SK-N-MC (cell line): Measurements from ENCODE around the gene FBXO10.

Experiments
- DNase-seq: peaks from one replicate; pipeline ENCODE4 v3.0.0-alpha.2; 2011; ENCODE audit warnings: low read depth, low spot score
- H3K27ac ChIP-seq: fragments of 200-600 bp; sonication (generic); 2 replicates; pipeline ENCODE4 v1.5.1; 2016; ENCODE audit warnings: mixed run types
- H3K36me3 ChIP-seq: fragments of 200-600 bp; sonication (generic); 2 replicates; pipeline ENCODE4 v1.6.1; 2017; ENCODE audit warnings: antibody characterized with exemption, low read length, mixed read lengths; ENCODE audit not compliant: insufficient read depth
- H3K4me3 ChIP-seq: fragments of 200-600 bp; sonication (generic); 2 replicates; pipeline ENCODE4 v1.5.1; 2016
- H3K9ac ChIP-seq: fragments of 200-600 bp; sonication (generic); 2 replicates; pipeline ENCODE4 v1.8.0; 2017; ENCODE audit warnings: mixed run types, mixed read lengths; ENCODE audit not compliant: insufficient read length
- H3K9me3 ChIP-seq: fragments of 200-600 bp; sonication (generic); 2 replicates; pipeline ENCODE4 v1.6.1; 2017; ENCODE audit warnings: low read depth, mild to moderate bottlenecking, antibody characterized with exemption, low read length, moderate library complexity, mixed read lengths
- EZH2 ChIP-seq: fragments of 200-600 bp; sonication (generic); IDR thresholded peaks from one replicate; pipeline ENCODE4 v1.6.1; 2017; ENCODE audit warnings: antibody characterized with exemption
- FOXP2 ChIP-seq: optimal IDR thresholded peaks from 2 replicates; pipeline ENCODE3; 2011; ENCODE audit warnings: mild to moderate bottlenecking, moderate library complexity; ENCODE audit not compliant: insufficient read depth; ENCODE audit errors: extremely low read length, control extremely low read depth
- POLR2AphosphoS5 ChIP-seq: IDR thresholded peaks from 2 replicates; pipeline ENCODE4 v1.6.1; 2012; ENCODE audit warnings: mild to moderate bottlenecking, low read depth, low read length, borderline replicate concordance

Gene FBXO10

DNA sequence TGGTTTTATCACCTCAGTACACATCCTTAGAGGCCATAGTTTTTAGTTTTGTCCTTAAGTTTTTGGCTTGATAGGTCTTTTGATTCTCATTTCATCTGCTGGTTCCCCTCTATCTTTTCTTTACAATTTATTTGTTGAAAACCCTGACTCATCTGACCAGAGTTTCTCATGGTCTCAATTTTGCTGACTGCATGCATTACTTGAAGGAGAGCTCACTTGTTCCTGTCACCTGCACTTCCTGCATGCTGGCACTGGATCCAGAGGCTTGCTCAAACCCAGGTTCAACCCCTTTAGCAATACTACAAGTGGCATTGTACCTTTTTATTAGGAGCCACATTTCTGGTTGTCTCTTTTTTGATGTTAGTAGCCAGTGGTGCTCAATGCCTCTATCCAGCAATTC, 26.7 kb downstream of the FBXO10 start:
- Histone ChIP-seq H3K27ac (0 out of 2 replicates have a peak overlapping the region, but pooled peaks have one; percentile 19), H3K9me3 (no peaks in the 10 kb centered on the region), H3K4me3 (no peak overlapping the region), H3K9ac (no peak overlapping the region), H3K36me3 (no peaks in the 10 kb centered on the region; the same call in 1 of the 2 replicates)
- DNase-seq, result no peak
- no peak for TF ChIP-seq EZH2
- no peak for TF ChIP-seq FOXP2
- no peak for TF ChIP-seq POLR2AphosphoS5

DNA sequence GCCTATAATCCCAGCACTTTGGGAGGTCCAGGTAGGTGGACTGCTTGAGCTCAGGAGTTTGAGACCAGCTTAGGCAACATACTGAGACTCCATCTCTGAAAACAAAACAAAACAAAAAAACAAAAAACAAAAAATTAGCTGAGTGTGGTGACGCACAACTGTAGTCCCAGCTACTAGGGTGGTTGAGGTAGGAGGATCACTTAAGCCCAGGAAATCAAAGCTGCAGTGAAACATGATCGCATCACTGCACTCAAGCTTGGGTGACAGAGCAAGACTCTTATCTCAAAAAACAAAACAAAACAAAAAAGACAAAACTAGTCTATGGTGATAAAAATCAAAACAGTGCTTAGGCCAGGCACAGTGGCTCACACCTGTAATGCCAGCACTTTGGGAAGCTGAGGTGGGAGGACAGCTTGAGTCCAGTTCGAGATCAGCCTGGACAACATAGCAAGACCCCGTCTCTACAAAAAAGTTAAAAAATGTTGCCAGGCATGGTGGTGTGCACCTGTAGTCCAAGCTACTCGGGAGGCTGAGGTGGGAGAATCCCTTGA, 28.8 kb downstream of the FBXO10 start:
- TF ChIP-seq POLR2AphosphoS5 (no peak), EZH2 (no peak), FOXP2 (no peak)

DNA sequence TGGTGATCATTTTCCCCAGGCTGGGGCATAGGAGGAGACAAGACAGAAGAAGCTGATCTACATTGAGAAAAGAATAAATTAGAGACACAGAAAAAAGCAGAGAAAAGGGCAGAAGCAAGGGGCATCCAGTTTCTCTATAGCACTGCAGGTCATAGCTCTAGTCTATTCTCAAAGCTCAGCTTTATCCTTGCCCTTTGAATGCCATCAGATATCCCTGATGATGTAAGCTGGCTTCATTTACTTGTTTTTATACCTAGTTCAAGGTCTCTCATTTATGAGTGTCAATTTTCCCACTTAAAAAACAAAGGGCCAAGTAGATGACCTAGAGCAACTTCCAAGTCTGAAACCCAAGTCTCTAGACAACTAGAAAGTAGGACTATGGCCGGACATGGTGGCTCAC, 32.7 kb downstream of the FBXO10 start:
- Histone ChIP-seq H3K9ac (no peak overlapping the region), H3K36me3 (peaks cover 16% of the 10 kb centered on the region; the same call in 1 of the 2 replicates), H3K27ac (no peak overlapping the region), H3K9me3 (no peaks in the 10 kb centered on the region), H3K4me3 (no peak overlapping the region)
- no peak for DNase-seq
- no peak for TF ChIP-seq POLR2AphosphoS5
- no peak for TF ChIP-seq EZH2
- TF ChIP-seq FOXP2, result no peak

More for the DNA sequence above, 28.8 kb downstream of the FBXO10 start:
- no peak overlapping the region for H3K27ac ChIP-seq
- H3K9me3 ChIP-seq, result no peaks in the 10 kb centered on the region
- no peaks in the 10 kb centered on the region; the same call in 1 of the 2 replicates for H3K36me3 ChIP-seq
- H3K9ac ChIP-seq, result no peak overlapping the region
- DNase-seq, result no peak
- no peak overlapping the region for H3K4me3 ChIP-seq

DNA sequence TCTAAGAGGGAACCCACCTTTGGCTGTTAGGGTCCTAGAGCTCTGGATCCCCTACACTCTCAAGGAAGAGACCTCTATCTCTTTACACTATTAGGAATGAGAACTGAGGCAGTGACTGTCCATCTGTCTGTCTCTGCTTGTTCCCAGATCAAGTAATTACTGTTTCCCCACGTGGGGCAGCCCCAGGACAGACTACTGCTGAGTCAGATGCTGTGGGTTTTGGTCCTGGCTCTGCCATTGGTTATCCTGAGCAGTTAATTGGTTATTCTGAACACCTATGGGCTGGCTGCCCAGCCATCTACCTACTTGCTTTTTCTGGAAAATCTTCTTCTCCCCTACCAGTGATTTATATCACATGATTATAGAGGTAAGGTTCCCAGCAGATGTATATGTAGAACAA, 33.3 kb downstream of the FBXO10 start:
- H3K9ac ChIP-seq, result no peak overlapping the region
- no peak for DNase-seq

DNA sequence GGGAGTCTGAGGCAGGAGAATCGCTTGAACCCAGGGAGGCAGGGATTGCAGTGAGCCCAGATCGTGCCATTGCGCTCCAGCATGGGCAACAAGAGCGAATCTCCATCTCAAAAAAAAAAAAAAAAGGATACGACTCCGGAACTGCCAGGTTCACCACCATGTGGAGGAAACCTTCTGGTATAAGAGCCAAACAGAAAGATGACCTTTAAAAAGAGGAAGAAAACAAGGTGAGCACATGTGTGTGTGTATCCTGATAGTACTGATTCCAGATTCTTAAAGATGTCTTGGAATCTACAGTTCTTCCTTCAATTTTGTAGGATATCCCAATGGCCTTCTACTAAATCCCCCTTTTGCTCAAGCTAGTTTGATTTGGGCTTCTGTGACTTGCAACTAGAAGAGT, 33.7 kb downstream of the FBXO10 start:
- Histone ChIP-seq H3K9ac (no peak overlapping the region), H3K36me3 (peaks cover 24% of the 10 kb centered on the region; the same call in 1 of the 2 replicates), H3K9me3 (no peaks in the 10 kb centered on the region), H3K4me3 (no peak overlapping the region), H3K27ac (no peak overlapping the region)
- DNase-seq, result no peak
- TF ChIP-seq FOXP2 (no peak), EZH2 (no peak), POLR2AphosphoS5 (no peak)

More for the DNA sequence above, 33.3 kb downstream of the FBXO10 start:
- no peak overlapping the region for H3K4me3 ChIP-seq
- H3K36me3 ChIP-seq, result peaks cover 22% of the 10 kb centered on the region; the same call in 1 of the 2 replicates
- no peaks in the 10 kb centered on the region for H3K9me3 ChIP-seq
- no peak overlapping the region for H3K27ac ChIP-seq
- TF ChIP-seq EZH2 (no peak), POLR2AphosphoS5 (no peak), FOXP2 (no peak)

DNA sequence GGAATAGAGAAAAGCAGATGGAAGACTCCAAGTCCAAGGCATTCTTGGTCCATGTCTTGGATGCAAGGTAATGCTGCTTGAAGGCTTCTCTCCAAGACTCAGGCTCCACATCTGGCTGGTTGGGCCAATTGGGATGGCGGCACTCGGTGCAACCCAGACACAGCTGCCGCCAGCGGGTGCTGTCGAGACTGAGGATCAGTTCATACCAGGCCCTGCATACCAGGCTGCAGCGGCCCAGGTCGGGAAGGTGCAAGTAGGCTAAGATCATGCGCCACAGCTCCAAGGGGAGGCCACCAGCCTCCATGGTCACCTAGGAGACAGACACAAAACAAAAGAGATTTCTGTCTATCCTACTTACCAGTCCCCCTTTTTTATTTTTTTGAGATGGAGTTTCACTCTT, 34.7 kb downstream of the FBXO10 start:
- no peak overlapping the region for H3K27ac ChIP-seq
- no peaks in the 10 kb centered on the region for H3K9me3 ChIP-seq
- no peak for DNase-seq
- TF ChIP-seq POLR2AphosphoS5 (no peak), FOXP2 (no peak), EZH2 (no peak)
- no peak overlapping the region for H3K4me3 ChIP-seq
- H3K36me3 ChIP-seq, result peaks cover 34% of the 10 kb centered on the region; the same call in 1 of the 2 replicates
- no peak overlapping the region for H3K9ac ChIP-seq

DNA sequence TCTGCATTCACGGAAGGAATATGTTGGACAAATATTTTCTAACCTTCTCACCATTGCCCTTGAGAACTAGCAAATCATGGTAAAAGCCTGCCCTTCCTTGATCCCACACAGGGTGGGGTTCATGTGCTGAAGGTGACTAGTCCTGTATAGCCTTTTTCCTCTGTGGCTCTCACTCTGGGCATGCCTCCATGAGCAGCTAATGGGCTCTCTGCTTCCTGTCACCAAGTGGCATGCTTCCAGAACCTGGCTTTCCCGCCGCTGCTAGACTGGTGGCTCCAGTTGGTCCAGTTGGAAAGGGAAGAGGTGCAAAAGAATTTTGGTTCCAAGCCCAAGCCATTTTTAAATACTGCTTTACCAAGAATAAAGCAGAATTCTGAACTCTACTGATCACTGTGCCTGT, 35.5 kb downstream of the FBXO10 start:
- Histone ChIP-seq H3K9me3 (no peaks in the 10 kb centered on the region), H3K36me3 (peaks cover 34% of the 10 kb centered on the region; the same call in 1 of the 2 replicates), H3K27ac (no peak overlapping the region), H3K4me3 (no peak overlapping the region), H3K9ac (no peak overlapping the region)
- no peak for DNase-seq
- no peak for TF ChIP-seq FOXP2
- no peak for TF ChIP-seq POLR2AphosphoS5
- TF ChIP-seq EZH2, result no peak

DNA sequence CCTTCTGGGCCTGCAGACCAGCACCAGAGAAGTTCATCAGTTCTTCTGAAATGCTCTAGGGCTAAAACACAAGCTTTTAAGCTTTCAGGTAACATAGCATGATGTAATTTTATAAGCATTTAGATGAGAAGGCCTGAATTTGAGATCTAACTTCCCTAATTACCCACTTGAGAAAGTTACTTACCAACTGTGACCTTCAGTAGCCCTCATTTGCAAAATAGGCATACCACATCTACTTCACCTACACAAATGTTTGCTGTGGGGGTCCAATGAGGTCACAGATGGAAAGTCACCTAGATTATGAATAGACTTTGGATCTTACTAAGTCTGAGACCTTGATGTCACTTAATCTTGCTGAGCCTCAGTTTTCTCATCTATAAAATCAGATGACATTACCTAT, 36.5 kb downstream of the FBXO10 start:
- no peak for DNase-seq
- no peak overlapping the region for H3K9ac ChIP-seq
- peaks cover 34% of the 10 kb centered on the region; the same call in 1 of the 2 replicates for H3K36me3 ChIP-seq
- H3K27ac ChIP-seq, result no peak overlapping the region
- H3K9me3 ChIP-seq, result no peaks in the 10 kb centered on the region
- no peak overlapping the region for H3K4me3 ChIP-seq
- TF ChIP-seq FOXP2 (no peak), EZH2 (no peak)

DNA sequence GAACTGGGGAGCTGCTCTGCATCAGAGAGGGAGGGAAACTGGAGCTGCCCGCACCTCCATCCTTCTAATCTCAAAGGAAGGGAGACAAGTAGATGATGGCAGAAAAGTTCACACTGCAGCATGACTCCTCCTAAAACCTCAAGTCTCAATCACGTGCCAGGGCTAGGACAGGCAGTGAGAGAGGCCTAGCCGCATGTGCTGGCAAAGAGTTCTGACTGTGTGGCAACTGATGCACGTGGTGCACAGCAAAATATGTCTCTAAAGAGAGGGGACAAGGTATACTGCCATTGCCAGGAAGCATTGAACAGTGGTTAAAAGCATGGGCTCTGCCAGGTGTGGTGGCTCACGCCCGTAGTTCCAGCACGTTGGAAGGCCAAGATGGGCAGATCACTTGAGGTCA, 38.1 kb downstream of the FBXO10 start:
- TF ChIP-seq FOXP2, result no peak
- no peak for TF ChIP-seq EZH2
- TF ChIP-seq POLR2AphosphoS5, result no peak
- no peak overlapping the region for H3K27ac ChIP-seq
- no peak overlapping the region for H3K4me3 ChIP-seq
- no peak for DNase-seq
- no peaks in the 10 kb centered on the region for H3K9me3 ChIP-seq
- no peak overlapping the region for H3K9ac ChIP-seq
- H3K36me3 ChIP-seq, result peaks cover 34% of the 10 kb centered on the region; the same call in 1 of the 2 replicates
